SK-N-SH treated with all-trans-retinoic acid at 6 μM for 48 hours (cell line): Measurements from ENCODE around the gene LAMB1.

Experiments used
- ATAC-seq: fragments of 200-7000 bp; cut with Tn5 transposase; 3 replicates; pipeline ENCODE4 v1.9.1; 2020; ENCODE audit warnings: mild to moderate bottlenecking, moderate library complexity
- ARNTL ChIP-seq: fragments of 450-650 bp; formaldehyde crosslinking; IDR thresholded peaks from 2 replicates; pipeline ENCODE4 v1.5.0; 2020; ENCODE audit warnings: low read depth, mild to moderate bottlenecking, moderate library complexity, borderline replicate concordance
- BACH2 ChIP-seq: fragments of 250-450 bp; sonication (Bioruptor Pico); IDR thresholded peaks from 2 replicates; pipeline ENCODE4 v1.9.0; 2021; ENCODE audit warnings: mild to moderate bottlenecking, borderline replicate concordance
- CREB5 ChIP-seq: fragments of 250-450 bp; sonication (Bioruptor Pico); IDR thresholded peaks from 2 replicates; pipeline ENCODE4 v1.5.1; 2020; ENCODE audit warnings: low read depth, mild to moderate bottlenecking, moderate library complexity
- CSDC2 ChIP-seq: fragments of 250-450 bp; sonication (Bioruptor Pico); IDR thresholded peaks from 2 replicates; pipeline ENCODE4 v1.5.0; 2020; ENCODE audit warnings: mild to moderate bottlenecking, moderate library complexity
- ESRRG ChIP-seq: fragments of 250-450 bp; sonication (Bioruptor Pico); IDR thresholded peaks from 2 replicates; pipeline ENCODE4 v1.6.1; 2021; ENCODE audit warnings: mild to moderate bottlenecking
- ISL1 ChIP-seq: fragments of 250-450 bp; sonication (Bioruptor Pico); IDR thresholded peaks from 2 replicates; pipeline ENCODE4 v2.1.2; 2022; ENCODE audit warnings: mild to moderate bottlenecking, moderate library complexity
- OSR1 ChIP-seq: fragments of 250-450 bp; sonication (Bioruptor Pico); IDR thresholded peaks from 2 replicates; pipeline ENCODE4 v1.8.0; 2022; ENCODE audit warnings: moderate library complexity, mild to moderate bottlenecking, inconsistent platforms
- PATZ1 ChIP-seq: fragments of 250-450 bp; sonication (Bioruptor Pico); IDR thresholded peaks from 2 replicates; pipeline ENCODE4 v1.8.0; 2020; ENCODE audit warnings: mild to moderate bottlenecking, moderate library complexity, borderline replicate concordance
- POU6F1 ChIP-seq: fragments of 250-450 bp; sonication (Bioruptor Pico); IDR thresholded peaks from 2 replicates; pipeline ENCODE4 v1.8.0; 2021; ENCODE audit warnings: low read depth, mild to moderate bottlenecking, moderate library complexity, borderline replicate concordance
- PPARA ChIP-seq: fragments of 250-450 bp; sonication (Bioruptor Pico); IDR thresholded peaks from 2 replicates; pipeline ENCODE4 v1.5.0; 2020; ENCODE audit warnings: mild to moderate bottlenecking, borderline replicate concordance
- RARB ChIP-seq: fragments of 250-450 bp; sonication (Bioruptor Pico); IDR thresholded peaks from 2 replicates; pipeline ENCODE4 v1.8.0; 2021; ENCODE audit warnings: mild to moderate bottlenecking, moderate library complexity
- SNAI2 ChIP-seq: fragments of 250-450 bp; sonication (Bioruptor Pico); IDR thresholded peaks from 2 replicates; pipeline ENCODE4 v1.5.0; 2020; ENCODE audit warnings: mild to moderate bottlenecking, moderate library complexity
- TOX ChIP-seq: fragments of 250-450 bp; sonication (Bioruptor Pico); IDR thresholded peaks from 2 replicates; pipeline ENCODE4 v1.8.0; 2021; ENCODE audit warnings: mild to moderate bottlenecking, moderate library complexity, borderline replicate concordance
- ZC3H10 ChIP-seq: fragments of 250-450 bp; sonication (Bioruptor Pico); IDR thresholded peaks from 2 replicates; pipeline ENCODE4 v1.5.1; 2021; ENCODE audit warnings: mild to moderate bottlenecking, moderate library complexity
- ZFP30 ChIP-seq: fragments of 450-650 bp; formaldehyde crosslinking; IDR thresholded peaks from 2 replicates; pipeline ENCODE4 v1.5.0; 2022; ENCODE audit warnings: mild to moderate bottlenecking, moderate library complexity
- ZNF565 ChIP-seq: fragments of 450-650 bp; formaldehyde crosslinking; conservative IDR thresholded peaks from 2 replicates; pipeline ENCODE4 v1.5.0; 2020; ENCODE audit warnings: low read depth, mild to moderate bottlenecking, moderate library complexity
- ZNF70 ChIP-seq: fragments of 450-650 bp; formaldehyde crosslinking; IDR thresholded peaks from 2 replicates; pipeline ENCODE4 v1.5.0; 2020; ENCODE audit warnings: mild to moderate bottlenecking, moderate library complexity
- ZNF8 ChIP-seq: fragments of 450-650 bp; formaldehyde crosslinking; IDR thresholded peaks from 2 replicates; pipeline ENCODE4 v1.5.0; 2020; ENCODE audit warnings: mild to moderate bottlenecking, moderate library complexity
- TF ChIP-seq, protein P1 (sequence below): fragments of 250-450 bp; sonication (Bioruptor Pico); IDR thresholded peaks from 2 replicates; pipeline ENCODE4 v1.5.0; 2020; ENCODE audit warnings: mild to moderate bottlenecking, moderate library complexity

Gene LAMB1

GRCh38 chr7:107915541-107915940 lies 87.4 kb downstream of the LAMB1 start:
- ATAC-seq, result no peak
- TF ChIP-seq POU6F1 (CRISPR knock-in tag) (no peak), BACH2 (CRISPR knock-in tag) (no peak), ISL1 (CRISPR knock-in tag) (no peak), SNAI2 (CRISPR knock-in tag) (no peak), ESRRG (CRISPR knock-in tag) (no peak), ZNF8 (no peak), TOX (CRISPR knock-in tag) (no peak), PATZ1 (CRISPR knock-in tag) (no peak), ZNF70 (CRISPR knock-in tag) (no peak), CSDC2 (CRISPR knock-in tag) (no peak), ZFP30 (CRISPR knock-in tag) (no peak), PPARA (no peak), ARNTL (CRISPR knock-in tag) (no peak), CREB5 (CRISPR knock-in tag) (no peak), ZC3H10 (CRISPR knock-in tag) (no peak)
- TF ChIP-seq, protein P1, sequence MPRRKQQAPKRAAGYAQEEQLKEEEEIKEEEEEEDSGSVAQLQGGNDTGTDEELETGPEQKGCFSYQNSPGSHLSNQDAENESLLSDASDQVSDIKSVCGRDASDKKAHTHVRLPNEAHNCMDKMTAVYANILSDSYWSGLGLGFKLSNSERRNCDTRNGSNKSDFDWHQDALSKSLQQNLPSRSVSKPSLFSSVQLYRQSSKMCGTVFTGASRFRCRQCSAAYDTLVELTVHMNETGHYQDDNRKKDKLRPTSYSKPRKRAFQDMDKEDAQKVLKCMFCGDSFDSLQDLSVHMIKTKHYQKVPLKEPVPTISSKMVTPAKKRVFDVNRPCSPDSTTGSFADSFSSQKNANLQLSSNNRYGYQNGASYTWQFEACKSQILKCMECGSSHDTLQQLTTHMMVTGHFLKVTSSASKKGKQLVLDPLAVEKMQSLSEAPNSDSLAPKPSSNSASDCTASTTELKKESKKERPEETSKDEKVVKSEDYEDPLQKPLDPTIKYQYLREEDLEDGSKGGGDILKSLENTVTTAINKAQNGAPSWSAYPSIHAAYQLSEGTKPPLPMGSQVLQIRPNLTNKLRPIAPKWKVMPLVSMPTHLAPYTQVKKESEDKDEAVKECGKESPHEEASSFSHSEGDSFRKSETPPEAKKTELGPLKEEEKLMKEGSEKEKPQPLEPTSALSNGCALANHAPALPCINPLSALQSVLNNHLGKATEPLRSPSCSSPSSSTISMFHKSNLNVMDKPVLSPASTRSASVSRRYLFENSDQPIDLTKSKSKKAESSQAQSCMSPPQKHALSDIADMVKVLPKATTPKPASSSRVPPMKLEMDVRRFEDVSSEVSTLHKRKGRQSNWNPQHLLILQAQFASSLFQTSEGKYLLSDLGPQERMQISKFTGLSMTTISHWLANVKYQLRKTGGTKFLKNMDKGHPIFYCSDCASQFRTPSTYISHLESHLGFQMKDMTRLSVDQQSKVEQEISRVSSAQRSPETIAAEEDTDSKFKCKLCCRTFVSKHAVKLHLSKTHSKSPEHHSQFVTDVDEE (CRISPR knock-in tag), result no peak

GRCh38 chr7:107914831-107915230 lies 88.1 kb downstream of the LAMB1 start:
- no peak for ATAC-seq
- TF ChIP-seq OSR1 (CRISPR knock-in tag) (no peak), ZC3H10 (CRISPR knock-in tag) (no peak), ZNF70 (CRISPR knock-in tag) (no peak), CREB5 (CRISPR knock-in tag) (no peak), PATZ1 (CRISPR knock-in tag) (no peak), SNAI2 (CRISPR knock-in tag) (no peak), ZNF565 (CRISPR knock-in tag) (no peak), CSDC2 (CRISPR knock-in tag) (no peak), ESRRG (CRISPR knock-in tag) (no peak), POU6F1 (CRISPR knock-in tag) (no peak), RARB (no peak), ARNTL (CRISPR knock-in tag) (no peak)
